ENCODE measurements around the gene TRIM7. TPM values are rescaled to one million over a fixed set of nuclear protein-coding genes. Genes with fewer than 3 reads are reported as not detected.
"Not testable (repeated sequence)": the region's sequence is repeated elsewhere in the genome, so short reads cannot be mapped to it uniquely, and the experiment has no call there.

Gene TRIM7
- polyA plus RNA-seq, 4 donors = 0.16 to 0.56 (median 0.30) TPM

DNA sequence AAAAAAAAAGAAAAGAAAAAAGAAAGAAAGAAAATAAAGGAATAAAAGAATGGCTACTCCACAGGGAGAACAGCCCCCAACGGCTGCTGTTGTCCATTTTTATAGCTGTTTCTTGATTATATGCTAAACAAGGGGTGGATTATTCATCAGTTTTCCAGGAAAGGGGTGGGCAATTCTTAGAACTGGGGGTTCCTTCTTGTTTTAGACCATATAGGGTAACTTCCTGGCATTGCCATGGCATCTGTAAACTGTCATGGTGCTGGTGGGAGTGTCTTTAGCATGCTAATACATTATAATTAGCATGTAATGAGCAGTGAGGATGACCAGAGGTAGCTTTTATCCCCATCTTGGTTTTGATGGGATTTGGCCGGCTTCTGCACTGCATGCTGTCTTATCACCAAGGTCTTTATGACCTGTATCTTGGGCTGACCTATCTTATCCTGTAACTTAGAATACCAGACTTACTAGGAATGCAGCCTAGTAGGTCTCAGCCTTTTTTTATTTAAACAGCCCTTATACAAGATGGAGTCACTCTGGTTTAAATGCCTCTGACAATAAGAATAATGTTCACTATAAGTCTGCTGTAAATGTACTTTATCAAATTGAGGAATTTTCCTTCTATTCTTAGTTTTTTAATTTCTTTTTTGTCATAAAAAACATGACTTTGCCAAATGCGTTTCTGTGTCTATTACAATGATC is 28.6 kb downstream of the TRIM7 start:
- DNase-seq (ENCODE audit: low read depth in 4 of 4, low spot score in 3 of 4) = no peak

- no peak for DNase-seq (ENCODE audit: low read depth in 4 of 4, low spot score in 3 of 4)
Observed at GRCh38 chr5:181173420-181174342, 31.3 kb downstream of the TRIM7 start.

- no peak for DNase-seq (ENCODE audit: low read depth in 4 of 4, low spot score in 3 of 4)
Observed at GRCh38 chr5:181173027-181173419, 32.0 kb downstream of the TRIM7 start.

DNA sequence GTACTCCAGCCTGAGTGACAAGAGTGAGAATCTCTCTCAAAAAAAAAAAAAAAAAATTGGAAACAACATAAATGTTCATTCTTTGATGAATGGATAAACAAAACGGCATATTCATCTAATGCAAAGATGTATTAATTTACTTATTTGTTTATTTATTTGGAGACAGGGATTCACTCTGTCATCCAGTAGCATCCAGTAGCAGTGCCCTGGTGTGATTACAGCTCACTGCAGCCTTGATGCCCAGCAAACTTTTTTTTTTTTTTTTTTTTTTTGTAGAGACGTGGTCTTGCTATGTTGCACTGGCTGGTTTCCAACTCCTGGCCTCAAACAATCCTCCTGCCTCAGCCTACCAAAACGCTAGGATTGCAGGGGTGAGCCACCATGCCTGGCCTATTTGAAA is 33.2 kb downstream of the TRIM7 start:
- DNase-seq (ENCODE audit: low read depth in 4 of 4, low spot score in 3 of 4) = no peak

DNA sequence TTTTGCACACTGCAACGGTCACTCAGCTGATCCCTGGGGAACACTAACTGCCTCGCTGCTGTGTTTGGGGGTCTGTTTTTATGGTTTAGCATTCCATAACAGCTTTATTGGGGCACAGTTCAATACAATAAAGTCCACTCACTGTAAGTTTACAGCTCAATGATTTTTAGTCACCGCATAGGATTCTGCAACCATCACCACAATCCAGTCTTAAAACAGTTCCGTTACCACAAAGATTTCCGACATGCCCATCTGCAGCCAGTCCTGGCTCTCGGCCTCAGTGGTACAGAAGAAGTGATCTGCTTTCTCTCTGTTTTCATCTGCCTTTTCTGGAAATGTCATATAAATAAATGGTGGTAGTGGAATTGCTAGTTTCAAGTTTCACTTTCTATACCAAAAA is 34.0 kb downstream of the TRIM7 start:
- no peak for DNase-seq (ENCODE audit: low read depth in 4 of 4, low spot score in 3 of 4)

DNA sequence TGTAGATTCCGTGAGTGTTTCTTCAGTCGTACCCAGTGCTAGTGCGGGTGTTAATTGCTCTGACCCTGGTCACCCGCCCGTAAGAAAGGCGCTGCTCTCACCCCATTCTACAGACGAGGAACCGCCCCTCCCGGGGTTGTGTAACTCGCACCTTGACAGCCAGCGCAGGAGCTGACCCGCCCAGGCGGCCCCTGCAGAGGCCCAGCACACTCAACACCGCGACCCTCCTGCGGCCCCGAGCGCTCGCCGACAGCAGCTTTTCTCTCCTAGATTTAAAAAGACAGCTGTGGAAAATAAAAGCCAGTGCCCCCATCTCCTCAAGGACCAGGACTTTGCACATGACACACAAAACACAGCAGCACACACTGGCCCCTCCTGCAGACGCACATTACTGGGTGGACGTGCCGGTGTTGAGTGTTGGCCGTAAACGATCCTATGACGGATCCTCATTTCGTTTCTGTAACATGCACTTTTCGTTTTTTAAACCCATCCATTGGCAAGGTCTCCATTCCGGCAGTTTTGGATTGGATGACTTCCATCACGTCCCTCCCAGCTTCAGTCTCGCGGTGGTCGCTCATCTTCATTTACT is 34.7 kb downstream of the TRIM7 start:
- no peak for DNase-seq (ENCODE audit: low read depth in 4 of 4, low spot score in 3 of 4)

- DNase-seq (ENCODE audit: low read depth in 4 of 4, low spot score in 3 of 4) = not testable (repeated sequence)
Observed at GRCh38 chr5:181169459-181170236, 35.3 kb downstream of the TRIM7 start.

DNA sequence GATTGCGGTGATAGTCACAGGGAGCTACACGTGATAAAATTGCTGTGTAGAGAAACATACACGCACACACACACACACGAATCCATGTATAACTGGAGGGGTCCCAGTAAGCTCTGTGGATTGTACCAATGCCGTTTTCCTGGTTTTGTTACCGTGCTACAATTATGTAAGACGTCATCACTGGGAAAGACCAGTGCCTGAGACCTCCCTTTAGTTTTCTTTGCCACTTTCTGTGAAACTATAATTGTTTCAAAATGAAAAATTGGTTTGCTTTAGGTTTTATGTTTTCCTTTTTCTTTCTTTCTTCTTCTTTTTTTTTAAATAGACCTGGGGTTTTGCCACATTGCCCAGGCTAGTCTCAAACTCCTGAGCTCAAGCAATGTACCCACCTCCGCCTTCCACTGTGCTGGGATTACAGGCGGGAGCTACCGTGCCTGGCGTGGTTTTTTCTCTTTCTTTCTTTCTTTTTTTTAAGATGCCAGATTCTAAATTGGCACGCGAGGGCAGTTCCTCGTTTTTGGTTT is 36.3 kb downstream of the TRIM7 start:
- no peak for DNase-seq (ENCODE audit: low read depth in 4 of 4, low spot score in 3 of 4)

DNA sequence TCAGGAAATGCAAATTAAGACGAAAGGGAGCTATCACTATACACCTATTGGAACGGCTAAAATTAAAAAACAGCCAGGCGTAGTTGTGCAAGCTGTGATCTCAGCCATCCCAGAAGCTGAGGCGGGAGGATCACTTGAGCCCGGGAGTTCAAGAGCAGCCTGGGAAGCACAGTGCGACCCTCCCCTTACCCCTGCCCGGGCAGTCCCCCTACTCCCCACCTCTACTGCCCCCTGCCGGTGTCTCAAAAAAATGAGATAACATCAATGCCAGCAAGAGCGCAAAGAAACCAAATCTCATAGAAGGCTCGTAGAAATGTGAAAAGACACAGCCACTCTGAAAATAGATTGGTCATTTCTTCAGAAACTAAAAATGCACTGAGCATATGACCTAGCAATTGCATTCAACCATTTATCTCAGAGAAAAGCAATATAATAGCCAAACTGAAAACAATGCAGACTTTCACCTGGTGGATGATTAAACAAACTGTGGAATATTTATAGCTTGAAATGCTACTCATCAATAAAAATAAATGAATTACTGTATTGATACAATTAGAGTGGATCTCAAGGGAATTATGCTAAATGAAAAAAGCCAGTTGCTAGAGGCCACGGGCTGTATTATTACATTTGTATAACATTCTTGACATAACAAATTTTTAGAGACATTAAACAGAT is 37.0 kb downstream of the TRIM7 start:
- DNase-seq (ENCODE audit: low read depth in 4 of 4, low spot score in 3 of 4) = no peak

DNA sequence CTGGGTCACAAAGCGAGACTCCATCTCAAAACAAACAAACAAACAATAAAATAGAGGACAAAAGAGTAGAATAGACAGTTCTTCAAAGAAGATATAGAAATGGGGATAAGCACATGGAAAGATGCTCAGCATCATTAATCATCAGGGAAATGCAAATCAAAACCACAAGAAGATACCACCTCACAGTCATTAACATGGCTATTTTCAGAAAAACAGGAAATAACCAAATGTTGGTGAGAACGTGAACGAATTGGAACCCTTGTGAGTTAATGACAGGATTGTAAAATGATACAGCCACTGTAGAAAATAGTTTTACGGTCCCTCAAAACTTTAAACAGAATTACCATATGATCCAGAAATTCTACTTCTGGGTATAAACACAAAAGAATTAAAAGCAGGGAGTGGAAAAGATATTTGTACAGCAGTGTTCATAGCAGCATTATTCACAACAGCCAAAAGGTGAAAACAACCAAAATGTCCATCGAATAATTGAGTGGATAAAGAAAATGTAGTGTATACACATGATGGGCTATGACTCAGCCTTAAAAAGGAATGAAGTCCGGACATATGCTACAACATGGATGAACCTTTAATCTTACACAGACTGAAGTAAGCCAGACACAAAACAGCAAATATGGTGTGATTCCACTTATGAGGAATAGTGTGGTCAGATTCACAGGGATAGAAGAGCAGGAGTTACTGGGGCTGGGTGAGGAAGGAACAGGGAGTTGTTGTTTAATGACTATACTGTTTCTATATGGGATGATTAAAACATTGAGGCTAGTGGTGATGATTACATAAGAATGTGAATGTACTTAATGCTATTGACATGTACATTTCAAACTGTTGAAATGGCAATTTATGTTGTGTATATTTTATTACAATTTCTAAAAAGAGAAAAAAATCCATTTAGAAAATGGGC is 37.9 kb downstream of the TRIM7 start:
- DNase-seq (ENCODE audit: low read depth in 4 of 4, low spot score in 3 of 4) = no peak

- DNase-seq (ENCODE audit: low read depth in 4 of 4, low spot score in 3 of 4) = no peak
Observed at GRCh38 chr5:181164076-181164952, 40.7 kb downstream of the TRIM7 start.

GRCh38 chr5:181163487-181164075 is 41.4 kb downstream of the TRIM7 start:
- DNase-seq (ENCODE audit: low read depth in 4 of 4, low spot score in 3 of 4) = no peak

DNA sequence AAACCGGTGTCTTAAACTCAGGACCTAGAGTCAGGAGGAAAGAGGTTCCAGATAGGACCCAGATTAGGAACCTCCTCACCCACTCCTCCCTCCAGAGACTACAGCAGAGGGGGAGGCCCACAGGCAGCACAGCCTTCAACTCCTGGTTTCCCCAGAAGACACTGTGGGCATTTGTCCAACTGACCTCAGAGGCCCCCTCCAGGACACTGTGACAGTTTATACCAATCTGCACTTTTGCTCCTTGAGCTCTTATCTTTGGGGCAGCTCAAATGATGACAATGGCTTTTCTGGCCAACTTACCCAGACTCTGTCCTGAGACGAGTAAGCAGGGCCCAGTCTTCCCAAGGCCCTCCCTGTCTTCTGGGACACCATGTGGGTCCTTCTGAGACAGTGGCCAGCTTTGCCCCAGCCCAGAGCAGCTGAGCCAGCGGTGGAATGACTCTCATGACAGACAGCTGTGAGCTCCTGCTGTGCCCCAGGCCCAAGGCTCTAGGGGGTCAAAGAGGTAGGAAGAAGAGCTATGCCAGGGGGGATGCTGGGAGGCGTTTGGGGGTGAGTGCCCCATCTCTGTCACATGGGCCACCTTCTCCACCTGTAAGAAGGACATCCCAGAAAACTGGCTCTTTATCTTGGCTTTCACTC is 43.3 kb downstream of the TRIM7 start:
- no peak for DNase-seq (ENCODE audit: low read depth in 4 of 4, low spot score in 3 of 4)

- not testable (repeated sequence) for DNase-seq (ENCODE audit: low read depth in 4 of 4, low spot score in 3 of 4)
Observed at GRCh38 chr5:181160755-181161533, 44.1 kb downstream of the TRIM7 start.

GRCh38 chr5:181160152-181160754 is 44.7 kb downstream of the TRIM7 start:
- no peak for DNase-seq (ENCODE audit: low read depth in 4 of 4, low spot score in 3 of 4)
